Measurements from ENCODE around the gene TCEANC2.
A peak's percentile ranks its signal among the peaks of the same experiment; 100 is the strongest.

The TCEANC2 gene

GRCh38 chr1:54114001-54114400 is 60.6 kb downstream of the TCEANC2 start:
- no peak for DNase-seq (ENCODE audit: low read depth)

DNA sequence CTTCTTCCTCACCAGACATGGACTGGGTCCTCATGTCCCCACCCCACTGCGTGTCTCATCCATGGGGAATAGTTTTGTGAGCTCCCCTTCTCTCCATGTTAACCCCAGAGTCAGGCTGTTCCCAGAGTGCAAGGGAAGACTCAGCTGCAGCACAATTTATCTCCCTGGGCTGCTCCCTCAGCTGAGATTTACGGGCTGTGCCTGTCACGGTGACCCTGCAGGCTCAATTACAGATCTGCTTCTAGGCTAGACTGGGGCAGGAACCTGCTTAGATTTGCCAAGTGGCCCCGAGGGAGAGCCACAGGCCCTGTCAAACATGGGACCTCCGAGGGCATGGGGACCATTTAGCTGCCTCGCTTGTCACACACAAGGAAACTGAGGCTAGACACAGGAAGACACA is 61.5 kb downstream of the TCEANC2 start:
- DNase-seq (ENCODE audit: low read depth) = no peak

DNA sequence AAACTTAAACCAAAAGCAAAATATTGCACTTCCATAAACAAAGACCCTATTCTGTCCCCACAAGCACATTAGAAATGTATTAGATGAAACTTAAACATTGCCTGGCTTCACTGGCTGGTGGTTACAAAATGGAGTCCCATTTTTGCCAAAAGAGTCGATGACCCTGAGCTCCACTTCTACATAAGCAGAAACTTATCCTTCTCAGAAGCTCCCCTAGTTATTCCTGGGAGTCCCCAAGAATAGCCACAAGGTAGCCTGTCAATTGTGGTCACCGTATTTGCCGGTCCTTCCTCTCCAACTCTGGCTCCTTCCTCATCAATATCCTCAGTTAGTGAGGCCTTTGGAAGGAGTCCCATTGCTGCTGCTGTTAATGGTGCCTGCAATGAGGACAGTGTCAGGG is 62.1 kb downstream of the TCEANC2 start:
- DNase-seq (ENCODE audit: low read depth) = no peak

GRCh38 chr1:54117815-54118563 is 64.6 kb downstream of the TCEANC2 start:
- no peak for DNase-seq (ENCODE audit: low read depth)

DNA sequence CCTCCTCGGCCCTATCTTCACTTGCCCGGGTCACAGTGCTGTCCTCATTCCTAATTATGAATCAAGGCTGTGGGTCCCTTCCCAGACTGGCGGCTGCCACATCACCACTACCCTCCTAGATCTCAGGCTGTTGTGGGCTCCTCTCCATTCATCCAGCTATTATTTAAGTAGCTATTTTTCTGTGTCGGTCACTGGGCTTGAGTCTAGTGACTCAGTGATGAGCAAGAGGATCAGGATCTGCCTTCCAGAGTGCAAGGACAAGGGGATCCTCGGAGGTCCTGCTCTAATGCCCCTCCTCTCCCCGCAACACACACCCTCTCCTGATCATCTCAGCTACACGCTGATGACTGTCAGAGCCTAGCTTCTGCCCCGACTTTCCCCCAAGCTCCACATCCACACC is 65.3 kb downstream of the TCEANC2 start:
- no peak for DNase-seq (ENCODE audit: low read depth)

DNA sequence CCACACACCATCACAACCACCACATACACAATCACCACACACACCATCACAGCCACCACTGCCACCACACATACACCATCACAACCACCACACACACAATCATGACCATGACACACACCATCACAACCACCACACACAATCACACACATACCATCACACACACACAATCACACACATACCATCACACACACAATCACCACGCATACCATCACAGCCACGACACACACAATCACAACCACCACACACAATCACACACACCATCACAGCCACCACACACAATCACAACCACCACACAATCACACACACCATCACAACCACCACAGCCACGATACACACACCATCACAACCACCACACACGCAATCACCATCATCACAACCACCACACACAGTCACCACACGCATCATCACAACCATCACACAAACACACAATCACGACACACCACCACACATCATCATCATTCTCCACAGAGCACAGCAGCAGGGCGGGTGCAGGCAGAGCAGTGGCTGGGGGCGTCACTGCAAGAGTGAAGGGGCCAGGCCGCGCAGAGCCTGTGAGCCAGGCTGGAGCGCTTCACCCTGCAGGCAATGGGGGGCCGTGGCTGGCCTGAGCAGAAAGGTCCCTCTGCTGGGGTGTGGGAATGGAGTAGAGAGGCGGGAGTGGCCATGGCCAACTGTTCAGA is 66.8 kb downstream of the TCEANC2 start:
- DNase-seq (ENCODE audit: low read depth) = no peak

GRCh38 chr1:54120698-54121481 is 67.5 kb downstream of the TCEANC2 start:
- DNase-seq (ENCODE audit: low read depth) = no peak

DNA sequence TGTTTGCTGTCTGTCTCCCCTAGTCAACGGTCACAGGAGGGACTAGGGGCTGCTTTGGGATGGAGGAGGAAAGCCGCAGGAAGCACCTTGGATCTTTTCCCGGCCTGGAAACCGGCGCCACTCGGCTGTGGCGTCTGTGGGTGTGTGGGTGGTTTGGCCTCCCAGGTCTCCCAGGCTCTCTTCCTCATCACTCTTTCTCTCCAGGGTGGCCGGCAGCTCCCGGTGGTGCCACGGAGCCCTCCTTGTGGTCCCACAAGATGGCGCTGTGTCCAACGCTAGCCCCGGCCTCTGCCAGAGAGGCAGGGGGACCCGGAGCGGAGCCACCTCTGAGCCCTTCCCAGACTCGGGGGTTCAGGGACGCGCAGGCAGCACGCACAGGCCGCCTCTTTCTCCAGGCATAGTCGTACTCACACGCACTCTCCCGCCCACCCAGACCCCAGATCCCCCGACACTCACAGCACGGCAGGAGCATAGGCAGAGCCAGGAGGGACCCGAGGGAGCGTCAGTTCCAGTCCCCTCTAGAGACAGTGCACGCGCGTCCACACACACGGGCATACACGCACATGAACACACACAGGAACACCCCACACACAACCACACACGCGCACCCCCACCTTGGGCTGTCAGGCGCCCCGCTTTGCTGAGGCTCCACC is 68.2 kb downstream of the TCEANC2 start:
- DNase-seq (ENCODE audit: low read depth) = peak; percentile 64

GRCh38 chr1:54122135-54122751 is 68.8 kb downstream of the TCEANC2 start:
- no peak for DNase-seq (ENCODE audit: low read depth)

DNA sequence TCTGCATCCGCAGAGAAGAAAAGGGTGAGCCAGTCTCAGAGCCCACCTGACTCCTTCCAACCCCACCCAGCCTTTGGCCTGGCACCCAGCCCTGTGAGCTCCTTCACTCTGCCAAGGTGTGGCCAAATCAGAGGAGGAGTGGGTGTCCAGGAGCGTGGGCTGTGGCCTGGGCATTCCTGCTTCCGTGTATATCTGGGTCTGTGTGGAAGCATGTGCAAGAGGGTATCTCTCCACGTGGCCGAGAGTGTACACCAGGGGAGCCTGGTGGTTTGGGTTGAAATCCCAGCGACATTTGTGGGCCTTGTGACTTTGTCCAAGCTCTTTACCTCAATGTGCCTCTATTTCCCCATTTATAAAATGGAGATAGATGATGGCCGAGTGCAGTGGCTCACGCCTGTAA is 69.6 kb downstream of the TCEANC2 start:
- DNase-seq (ENCODE audit: low read depth) = no peak

DNA sequence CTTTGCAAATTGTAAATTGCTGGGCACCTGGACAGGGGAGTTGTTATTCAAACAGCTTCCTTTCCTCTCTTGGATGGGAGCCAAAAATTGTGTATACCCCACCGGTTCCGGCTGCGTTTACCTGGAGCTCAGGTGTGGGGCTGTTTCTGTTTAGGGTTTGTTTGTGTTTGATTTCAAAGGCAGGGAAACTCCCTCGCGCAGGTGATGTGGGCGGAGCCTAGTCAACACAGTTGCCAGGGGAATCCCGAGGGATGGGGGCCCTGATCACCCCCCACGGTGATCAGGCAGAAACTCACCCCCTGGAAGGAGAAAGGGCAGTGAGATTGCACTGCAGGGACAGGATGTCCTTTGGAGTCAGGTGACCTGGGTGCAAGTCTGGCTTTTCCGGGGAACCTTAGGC is 71.1 kb downstream of the TCEANC2 start:
- DNase-seq (ENCODE audit: low read depth) = no peak

- no peak for DNase-seq (ENCODE audit: low read depth)
Observed at GRCh38 chr1:54124906-54125305, 71.5 kb downstream of the TCEANC2 start.

GRCh38 chr1:54125386-54126070 is 72.1 kb downstream of the TCEANC2 start:
- no peak for DNase-seq (ENCODE audit: low read depth)

- no peak for DNase-seq (ENCODE audit: low read depth)
Observed at GRCh38 chr1:54126271-54126815, 72.9 kb downstream of the TCEANC2 start.

DNA sequence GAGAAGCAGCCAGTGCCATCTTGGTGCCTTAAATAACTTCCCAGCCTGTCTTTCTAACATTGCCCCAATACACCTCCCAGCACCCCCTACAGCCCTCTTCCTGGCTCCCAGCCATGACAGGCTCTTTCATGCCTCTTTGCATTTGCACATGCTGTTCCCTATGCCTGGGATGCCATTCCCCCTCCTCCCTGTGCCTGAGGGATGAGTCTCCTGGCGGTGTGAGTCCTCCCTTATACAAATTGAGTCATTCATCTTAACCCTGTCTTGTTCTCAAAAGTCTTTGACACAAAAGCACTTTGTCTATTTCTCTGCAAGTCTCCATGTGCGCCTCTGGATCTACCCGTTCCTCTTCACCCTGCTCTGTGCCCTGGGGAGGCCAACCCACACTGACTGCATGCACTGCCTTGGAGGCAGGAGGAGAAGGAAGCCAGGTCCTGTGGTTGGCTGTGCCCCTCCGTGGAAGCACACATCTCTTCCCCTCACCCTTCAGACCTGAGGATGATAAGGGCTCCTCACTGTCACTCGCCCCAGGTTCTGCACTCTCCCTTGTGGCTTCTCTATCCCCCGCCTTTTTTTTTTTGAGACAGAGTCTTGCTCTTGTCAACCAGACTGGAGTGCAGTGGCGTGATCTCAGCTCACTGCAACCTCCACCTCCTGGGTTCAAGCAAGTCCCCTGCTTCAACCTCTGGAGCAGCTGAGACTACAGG is 74.3 kb downstream of the TCEANC2 start:
- DNase-seq (ENCODE audit: low read depth) = no peak

- no peak for DNase-seq (ENCODE audit: low read depth)
Observed at GRCh38 chr1:54129858-54130257, 76.5 kb downstream of the TCEANC2 start.

DNA sequence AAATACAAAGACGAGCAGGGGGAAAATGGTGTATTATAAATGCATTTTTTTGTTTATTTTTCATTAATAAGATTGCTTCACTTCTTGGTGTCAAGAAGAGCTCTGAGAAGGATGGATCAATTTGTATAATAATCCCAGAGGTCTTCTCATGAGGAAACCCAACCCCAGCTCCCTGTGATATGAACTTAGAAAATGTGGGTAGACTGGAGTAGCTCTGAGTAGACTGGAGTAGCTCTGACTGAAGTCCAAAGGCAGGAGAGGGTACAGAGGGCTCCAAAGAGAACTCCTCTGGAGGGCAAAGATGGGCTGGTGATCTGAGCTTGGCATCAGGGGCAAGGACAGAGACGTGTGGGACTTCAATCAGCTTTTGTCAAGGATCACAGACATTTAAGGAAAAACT is 78.0 kb downstream of the TCEANC2 start:
- DNase-seq (ENCODE audit: low read depth) = no peak

- DNase-seq (ENCODE audit: low read depth) = no peak
Observed at GRCh38 chr1:54132495-54132894, 79.1 kb downstream of the TCEANC2 start.

- no peak for DNase-seq (ENCODE audit: low read depth)
Observed at GRCh38 chr1:54134295-54134694, 80.9 kb downstream of the TCEANC2 start.

DNA sequence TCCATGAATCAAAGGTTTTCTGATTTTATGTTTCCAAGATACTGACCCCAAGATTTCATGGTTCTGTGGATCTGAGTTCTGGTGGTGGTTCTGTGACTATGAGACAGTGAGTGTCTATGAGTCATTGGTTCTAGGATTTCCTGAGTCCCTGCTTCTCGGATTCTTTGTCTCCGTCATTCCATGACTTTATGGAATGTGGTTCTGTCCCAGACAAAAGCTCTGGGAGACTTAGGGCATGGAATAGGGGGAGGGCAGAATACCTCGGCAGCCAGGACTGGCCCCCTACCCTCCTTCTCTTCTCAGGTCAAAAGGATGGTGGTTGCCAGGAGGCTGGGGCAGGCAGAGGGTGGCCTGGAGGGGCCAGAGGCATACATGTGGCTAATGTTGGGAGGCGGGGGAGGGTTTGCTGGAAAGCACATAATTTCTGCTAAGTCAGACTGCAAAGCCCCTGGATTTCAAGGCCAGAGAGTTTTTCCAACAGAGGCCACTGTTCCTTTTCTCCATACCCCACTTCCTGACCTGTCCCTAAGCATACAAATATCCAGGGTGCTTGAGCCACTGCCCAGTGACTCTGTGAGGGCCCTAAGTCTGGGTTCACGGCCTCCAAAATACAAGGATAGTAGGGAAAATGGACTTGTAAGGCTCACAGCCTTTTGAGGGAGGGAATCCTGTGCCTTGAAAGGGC is 82.2 kb downstream of the TCEANC2 start:
- DNase-seq (ENCODE audit: low read depth) = no peak

Measured in activated T-cell treated with anti-CD3 and anti-CD28 coated beads for 48 hours (primary cell).